Left colon (tissue), 2 donors: Measurements from ENCODE around the gene CZIB. TPM values are rescaled to one million over a fixed set of nuclear protein-coding genes. Genes with fewer than 3 reads are reported as not detected.
A peak's percentile ranks its signal among the peaks of the same experiment; 100 is the strongest.
"Not testable (repeated sequence)": the region's sequence is repeated elsewhere in the genome, so short reads cannot be mapped to it uniquely, and the experiment has no call there.

Experiments
- ATAC-seq: fragments of 200-7000 bp; cut with Tn5 transposase; one replicate; pipeline ENCODE4 v1.9.1; 2020; ENCODE audit warnings: mild to moderate bottlenecking, moderate library complexity
- DNase-seq, 2 donors: peaks; one replicate each; pipeline ENCODE4 v3.0.0-alpha.2; 2020
- intact Hi-C, 2 donors: fragments of 100-400 bp; cut with DNase I in 1 of 2; cut with micrococcal nuclease in 1 of 2; formaldehyde crosslinking; loops; one replicate each; pipeline versions ENCODE4 v1.11.2 to v1.14.0; 2022; cut with DNase I, micrococcal nuclease
- total RNA-seq, 2 donors: library from RNA; stranded (reverse); fragmentation: NEBNext Ultra II Directional; extraction: Animal tissue kit (Norgen Biotek cat#: 25700); gene quantifications; one replicate each; pipeline ENCODE4 v1.2.1, GENCODE V29; 2021
- donor health status: DM: no; HTN: no; CAD: no.
- donor health status: DM: yes; HTN: yes; CAD: no.

The CZIB gene
- total RNA-seq, 2 donors from 2014 or later: 31.3 to 33.3 TPM

DNA sequence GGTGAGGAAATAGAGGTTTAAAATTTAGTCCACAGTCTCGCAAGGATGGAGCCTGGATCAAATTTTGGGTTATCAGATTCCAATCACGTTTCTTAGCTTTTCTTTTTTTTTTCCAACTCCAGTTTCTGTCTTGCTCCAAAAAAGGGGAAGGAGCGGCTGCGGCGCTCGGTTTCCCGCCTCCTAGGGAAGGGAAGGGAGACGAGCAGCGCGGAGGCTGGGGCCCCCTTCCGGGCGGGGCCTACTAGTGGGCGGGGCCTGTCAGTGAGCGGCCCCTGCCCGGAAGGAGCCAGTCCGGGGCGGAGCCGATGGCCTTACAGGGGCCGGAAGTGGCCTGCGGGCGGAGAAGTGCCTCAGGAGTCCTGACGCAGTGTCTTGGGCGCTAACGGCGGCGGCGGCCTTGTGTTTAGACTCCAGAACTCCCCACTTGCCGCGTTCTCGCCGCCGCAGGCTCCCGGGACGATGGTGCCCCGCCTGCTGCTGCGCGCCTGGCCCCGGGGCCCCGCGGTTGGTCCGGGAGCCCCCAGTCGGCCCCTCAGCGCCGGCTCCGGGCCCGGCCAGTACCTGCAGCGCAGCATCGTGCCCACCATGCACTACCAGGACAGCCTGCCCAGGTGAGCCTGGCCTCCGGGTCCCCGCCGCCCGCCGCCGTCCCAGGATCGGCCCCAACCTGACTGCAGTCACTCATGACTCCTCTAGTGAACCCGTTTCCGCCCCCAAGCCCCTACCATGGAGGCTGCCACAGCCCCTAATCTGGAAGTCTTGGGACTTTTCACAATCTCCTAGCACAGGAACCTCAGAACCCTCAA lies 23.7 kb downstream of the CZIB start, which contains the start of gene CPT2:
TSS of gene CPT2 (plus strand) at position 340 of the 806 bp plus-strand sequence. CDS start at position 460, 120 bp downstream.
- intact Hi-C loops: loop anchor here in 1 of 2 donors (10.0 kb wide), 1 partner anchor 492 kb away; no protein-coding TSS in a partner anchor
- ATAC-seq (peak; percentile 97), DNase-seq (peak; percentile 95 to 96)

DNA sequence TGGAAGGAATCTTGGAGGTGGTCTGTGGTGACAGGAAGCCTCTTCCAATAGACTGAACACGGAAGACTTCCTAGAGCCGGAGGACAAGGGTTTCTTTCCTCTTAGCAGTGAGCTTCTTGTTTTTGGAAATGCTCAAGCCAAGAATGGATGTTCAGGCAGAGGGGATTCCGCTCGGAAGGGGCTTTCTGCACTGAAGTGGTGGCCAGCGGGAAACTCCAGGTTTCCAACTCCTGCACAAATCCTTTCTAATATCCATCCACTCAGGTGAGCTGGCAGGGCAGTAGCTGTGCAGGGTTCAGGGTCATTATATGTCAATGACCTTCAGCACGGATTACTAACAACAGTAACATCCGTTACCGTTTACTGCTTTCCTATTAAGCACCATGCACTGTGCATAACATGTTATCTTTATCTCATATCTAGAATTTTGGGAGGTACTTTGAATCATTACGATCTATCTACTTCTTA lies 24.4 kb downstream of the CZIB start:
- DNase-seq (no peak), ATAC-seq (peak; percentile 44)

DNA sequence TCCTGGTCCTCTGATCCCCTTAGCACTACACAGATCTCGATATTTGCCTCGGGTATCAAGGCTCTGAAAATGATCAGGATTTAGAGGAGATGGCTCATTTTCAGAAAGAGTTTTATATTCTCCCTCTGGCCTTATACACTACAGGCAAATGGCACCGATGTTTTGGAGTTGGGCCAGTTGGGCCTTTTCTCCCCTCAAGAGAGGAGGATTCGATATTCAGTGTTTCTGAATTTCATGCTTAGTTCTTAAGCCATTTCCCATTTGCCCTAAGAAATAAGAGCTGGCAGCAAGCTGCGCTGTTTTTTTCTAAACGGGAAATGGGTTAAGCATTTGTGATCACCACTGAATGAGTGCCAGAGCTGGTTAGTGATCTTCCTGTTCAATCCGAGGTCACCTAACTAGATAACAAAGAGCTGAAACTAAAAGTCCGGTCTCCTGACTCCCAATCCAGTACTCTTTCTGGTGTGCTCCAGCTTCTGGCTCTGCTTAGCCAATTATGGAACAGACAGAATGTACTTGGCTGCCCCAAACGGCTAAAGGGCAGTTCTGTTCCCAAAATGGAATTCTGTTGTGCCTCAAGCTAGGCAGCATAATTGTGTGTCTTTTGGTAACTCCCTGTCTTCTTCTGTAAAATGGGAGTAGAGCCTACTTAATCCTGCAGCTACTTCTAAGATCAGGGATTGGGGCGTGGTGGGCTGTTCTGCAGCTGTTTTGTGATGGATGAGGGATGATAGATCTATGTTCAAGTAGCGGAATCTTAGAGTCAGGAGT lies 25.0 kb downstream of the CZIB start:
- intact Hi-C loops: loop anchor here in 1 of 2 donors (10.0 kb wide), 1 partner anchor 491 kb away; no protein-coding TSS in a partner anchor
- DNase-seq: no peak
- no peak for ATAC-seq

More for the DNA sequence above, 24.4 kb downstream of the CZIB start:
- intact Hi-C loops: loop anchor here in 1 of 2 donors (10.0 kb wide), 1 partner anchor 491 kb away; no protein-coding TSS in a partner anchor

GRCh38 chr1:53190210-53190611 lies 30.2 kb downstream of the CZIB start:
- intact Hi-C loops: loop anchor here in 1 of 2 donors (10.0 kb wide), 1 partner anchor 485 kb away; no protein-coding TSS in a partner anchor
- DNase-seq (no peak), ATAC-seq (no peak)

- ATAC-seq: no peak
- no peak for DNase-seq
- intact Hi-C loops: loop anchor here in 1 of 2 donors (10.0 kb wide), 2 partner anchors 174 to 254 kb away; no protein-coding TSS in a partner anchor
Observed at GRCh38 chr1:53189061-53189460, 31.4 kb downstream of the CZIB start.

DNA sequence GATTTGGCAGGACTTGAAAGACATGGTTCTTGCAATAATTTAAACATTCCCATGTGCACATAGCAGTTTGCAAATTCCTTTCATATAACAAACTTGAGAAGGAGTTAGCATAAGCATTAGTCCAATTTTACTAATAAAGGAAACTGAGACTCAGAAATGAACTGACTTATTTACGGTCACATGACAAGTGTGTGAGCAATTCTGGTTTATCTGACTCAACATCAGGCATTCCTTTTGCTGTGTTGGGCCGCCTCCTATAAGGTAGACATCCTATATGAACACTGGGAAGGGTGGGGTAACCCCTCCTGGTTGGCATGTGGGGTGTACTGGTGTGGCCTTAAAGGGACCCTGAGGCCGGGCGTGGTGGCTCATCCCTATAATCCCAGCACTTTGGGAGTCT lies 32.3 kb downstream of the CZIB start:
- no peak for ATAC-seq
- intact Hi-C loops: loop anchor here in 1 of 2 donors (10.0 kb wide), 2 partner anchors 173 to 253 kb away; no protein-coding TSS in a partner anchor
- no peak for DNase-seq

- ATAC-seq (no peak), DNase-seq (no peak)
- intact Hi-C loops: loop anchor here in 1 of 2 donors (10.0 kb wide), 2 partner anchors 173 to 253 kb away; no protein-coding TSS in a partner anchor
Observed at GRCh38 chr1:53187401-53187800, 33.0 kb downstream of the CZIB start.

DNA sequence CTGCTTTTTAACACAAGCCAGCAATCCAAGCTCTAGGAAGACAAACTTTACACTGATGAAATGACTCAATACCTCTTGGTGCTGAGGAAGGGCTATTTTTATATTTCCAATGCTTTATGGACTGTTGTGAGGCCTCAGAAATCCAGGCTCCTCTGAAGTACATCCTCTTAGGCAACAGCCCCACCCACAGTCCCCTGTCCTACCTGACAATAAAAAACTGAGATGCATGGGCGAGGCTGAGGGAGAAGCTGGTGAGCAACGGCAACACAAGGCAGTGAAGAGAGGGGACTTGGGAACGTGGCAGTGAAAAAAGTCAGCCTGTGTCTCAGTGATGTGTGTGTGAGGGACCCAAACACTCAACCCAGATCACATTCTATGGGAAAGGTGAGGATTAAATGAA lies 33.9 kb downstream of the CZIB start:
- DNase-seq (peak; percentile 63 to 69), ATAC-seq (peak; percentile 63)
- intact Hi-C loops: loop anchor here in 1 of 2 donors (10.0 kb wide), 2 partner anchors 172 to 252 kb away; no protein-coding TSS in a partner anchor

GRCh38 chr1:53185955-53186297 lies 34.5 kb downstream of the CZIB start:
- intact Hi-C loops: loop anchor here in 1 of 2 donors (10.0 kb wide), 2 partner anchors 171 to 251 kb away; no protein-coding TSS in a partner anchor
- DNase-seq, ATAC-seq: not testable (repeated sequence)

- ATAC-seq: peak; percentile 90
- DNase-seq: peak; percentile 79 to 89
- intact Hi-C loops: loop anchor here in 1 of 2 donors (10.0 kb wide), 2 partner anchors 169 to 249 kb away; no protein-coding TSS in a partner anchor
Observed at GRCh38 chr1:53183095-53183990, 37.1 kb downstream of the CZIB start.

GRCh38 chr1:53182716-53183094 lies 37.7 kb downstream of the CZIB start:
- ATAC-seq: peak; percentile 20
- DNase-seq: no peak

GRCh38 chr1:53182111-53182593 lies 38.3 kb downstream of the CZIB start:
- intact Hi-C loops: loop anchor here in 1 of 2 donors (10.0 kb wide), 2 partner anchors 167 to 247 kb away; no protein-coding TSS in a partner anchor
- ATAC-seq (peak; percentile 43), DNase-seq (peak; percentile 81 to 94)

More at GRCh38 chr1:53182716-53183094, 37.7 kb downstream of the CZIB start:
- intact Hi-C loops: loop anchor here in 1 of 2 donors (10.0 kb wide), 2 partner anchors 168 to 248 kb away; no protein-coding TSS in a partner anchor

- ATAC-seq: no peak
- no peak for DNase-seq
Observed at GRCh38 chr1:53180951-53181350, 39.5 kb downstream of the CZIB start.

DNA sequence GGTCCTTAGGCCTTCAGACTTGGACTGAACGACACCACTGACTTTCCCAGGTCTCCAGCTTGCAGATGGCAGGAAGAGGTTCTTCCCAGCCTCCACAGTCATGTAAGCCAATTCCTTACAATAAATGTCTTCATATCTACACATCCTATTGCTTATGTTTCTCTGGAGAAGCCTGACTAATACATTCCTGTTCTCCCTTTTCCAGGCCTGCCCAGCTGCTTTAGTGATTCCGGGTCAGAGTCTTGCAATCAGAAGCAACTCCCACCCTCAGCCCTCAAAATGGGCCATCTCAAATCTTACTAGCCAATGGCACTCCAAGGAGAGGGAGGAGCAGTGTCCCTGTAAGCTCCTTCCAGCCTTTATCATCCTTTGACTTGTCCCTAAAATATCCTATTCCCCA lies 40.2 kb downstream of the CZIB start:
- no peak for DNase-seq
- ATAC-seq: no peak
- intact Hi-C loops: loop anchor here in 1 of 2 donors (10.0 kb wide), 2 partner anchors 165 to 245 kb away; no protein-coding TSS in a partner anchor

More at GRCh38 chr1:53180951-53181350, 39.5 kb downstream of the CZIB start:
- intact Hi-C loops: loop anchor here in 1 of 2 donors (10.0 kb wide), 2 partner anchors 166 to 246 kb away; no protein-coding TSS in a partner anchor

DNA sequence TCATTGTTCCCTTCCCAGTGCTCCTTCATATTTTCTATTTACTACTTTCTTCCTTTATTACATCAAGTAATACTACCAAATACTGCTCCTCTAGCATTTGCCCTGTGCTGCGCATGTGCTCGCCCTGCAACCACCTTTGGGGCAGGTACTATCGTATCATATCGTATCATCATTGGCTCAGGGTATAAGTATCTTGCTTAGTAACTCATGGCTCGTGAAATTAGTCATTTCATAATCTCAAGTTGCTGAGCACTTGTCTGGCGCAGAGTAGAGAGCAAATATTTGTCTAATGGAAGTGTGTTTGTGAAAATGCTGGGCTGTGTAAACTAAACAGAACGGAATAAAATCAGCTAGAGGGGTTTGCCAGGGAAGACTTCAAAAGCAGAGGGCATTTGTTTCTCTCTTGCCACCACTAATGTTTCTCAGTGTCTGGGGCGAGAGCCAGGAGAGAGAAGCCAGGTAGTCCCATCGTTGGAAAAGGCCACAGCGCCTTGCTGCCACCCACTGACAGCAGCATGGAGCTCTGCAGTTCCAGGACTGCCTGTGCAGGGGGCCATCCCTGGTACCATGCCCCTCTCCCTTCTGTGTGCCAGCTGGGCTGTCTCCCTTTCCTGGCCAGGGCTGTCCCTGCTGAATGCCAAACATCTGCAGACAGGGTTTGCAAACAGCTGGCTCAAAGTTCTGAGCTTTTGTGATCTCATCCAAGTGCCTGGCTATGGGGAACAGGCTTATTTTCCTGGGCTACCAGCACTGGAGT lies 43.8 kb downstream of the CZIB start:
- peak in 1 of 2 donors; percentile 49 for DNase-seq

More for the DNA sequence above, 43.8 kb downstream of the CZIB start:
- peak; percentile 50 for ATAC-seq
- intact Hi-C loops: no loop called here
